ENCODE results near the gene FLNB.

FLNB gene

DNA sequence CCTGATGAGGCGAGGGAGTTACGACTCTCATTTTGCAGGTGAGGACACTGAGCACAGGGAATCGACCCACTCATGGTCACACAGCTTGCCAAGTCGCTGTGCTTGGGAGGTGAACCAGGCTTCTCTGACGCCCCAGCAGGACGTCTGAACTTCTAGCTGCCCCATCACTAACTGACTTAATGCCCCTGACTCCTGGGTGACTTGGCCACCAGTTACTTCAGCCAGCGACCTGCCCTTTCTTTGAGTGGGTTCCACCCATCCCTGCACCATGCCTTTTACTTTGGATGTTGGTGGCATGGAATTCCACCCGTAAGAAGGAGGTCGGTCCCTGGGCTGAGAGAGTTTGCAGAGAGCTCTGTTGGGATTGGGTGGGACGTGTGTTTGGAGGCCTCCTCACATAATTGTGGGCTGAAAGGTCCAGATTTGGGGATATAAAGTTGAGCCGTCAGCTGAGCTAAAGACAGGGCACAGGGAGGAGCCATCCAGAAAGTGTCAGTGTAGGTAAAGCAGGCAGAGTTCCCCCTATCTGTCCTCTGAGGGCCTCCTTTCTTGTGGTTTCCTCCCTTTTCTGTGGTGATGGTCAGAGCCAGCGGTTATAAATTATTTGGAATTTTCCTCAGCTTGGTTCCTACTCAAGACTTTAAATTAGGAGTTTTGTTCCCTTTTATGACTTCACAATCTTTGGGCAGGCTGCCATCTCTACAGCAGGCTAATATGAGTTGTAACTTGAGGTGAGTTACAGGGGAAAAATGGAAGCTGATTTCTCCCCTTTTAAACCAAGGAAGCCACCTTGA, 55.0 kb downstream of the FLNB start:
- Histone ChIP-seq H3K9me2 (replicated peaks; ENCODE audit: insufficient read depth, low read length) (no peaks in the 10 kb centered on the region), H3K4me2 (ENCODE audit: low read depth, low read length) (no peak overlapping the region), H3K36me3 (replicated peaks; ENCODE audit: insufficient read depth, low read length) (no peaks in the 10 kb centered on the region), H3K4me3 (ENCODE audit: low read length) (no peak overlapping the region), H2AFZ (ENCODE audit: low read length) (no peak overlapping the region), H3F3A (ENCODE audit: insufficient read depth, low read length) (no peaks in the 10 kb centered on the region), H3K9me3 (replicated peaks; ENCODE audit: insufficient read depth, low read length) (no peaks in the 10 kb centered on the region), H4K20me1 (ENCODE audit: insufficient read depth, low read length) (no peaks in the 10 kb centered on the region), H3K9ac (ENCODE audit: low read length) (no peak overlapping the region), H3K27me3 (replicated peaks; ENCODE audit: insufficient read depth, low read length) (no peaks in the 10 kb centered on the region; the same call in 1 of the 2 replicates), H3K27ac (ENCODE audit: low read length) (no peak overlapping the region), H3K79me2 (ENCODE audit: low read length) (no peaks in the 10 kb centered on the region), H3K4me1 (ENCODE audit: low read length) (no peaks in the 10 kb centered on the region)
- DNase-seq: no peak
- TF ChIP-seq EZH2phosphoT487 (IDR thresholded peaks at IDR 0.05; ENCODE audit: low read length) (no peak), EZH2 (optimal IDR thresholded peaks at IDR 0.05; ENCODE audit: low read depth, low read length) (no peak)
- TF ChIP-seq, protein P1, sequence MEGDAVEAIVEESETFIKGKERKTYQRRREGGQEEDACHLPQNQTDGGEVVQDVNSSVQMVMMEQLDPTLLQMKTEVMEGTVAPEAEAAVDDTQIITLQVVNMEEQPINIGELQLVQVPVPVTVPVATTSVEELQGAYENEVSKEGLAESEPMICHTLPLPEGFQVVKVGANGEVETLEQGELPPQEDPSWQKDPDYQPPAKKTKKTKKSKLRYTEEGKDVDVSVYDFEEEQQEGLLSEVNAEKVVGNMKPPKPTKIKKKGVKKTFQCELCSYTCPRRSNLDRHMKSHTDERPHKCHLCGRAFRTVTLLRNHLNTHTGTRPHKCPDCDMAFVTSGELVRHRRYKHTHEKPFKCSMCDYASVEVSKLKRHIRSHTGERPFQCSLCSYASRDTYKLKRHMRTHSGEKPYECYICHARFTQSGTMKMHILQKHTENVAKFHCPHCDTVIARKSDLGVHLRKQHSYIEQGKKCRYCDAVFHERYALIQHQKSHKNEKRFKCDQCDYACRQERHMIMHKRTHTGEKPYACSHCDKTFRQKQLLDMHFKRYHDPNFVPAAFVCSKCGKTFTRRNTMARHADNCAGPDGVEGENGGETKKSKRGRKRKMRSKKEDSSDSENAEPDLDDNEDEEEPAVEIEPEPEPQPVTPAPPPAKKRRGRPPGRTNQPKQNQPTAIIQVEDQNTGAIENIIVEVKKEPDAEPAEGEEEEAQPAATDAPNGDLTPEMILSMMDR (IDR thresholded peaks at IDR 0.05; ENCODE audit: low read length): no peak

- Histone ChIP-seq H3K79me2 (ENCODE audit: low read length) (no peaks in the 10 kb centered on the region), H4K20me1 (ENCODE audit: insufficient read depth, low read length) (no peaks in the 10 kb centered on the region), H3K4me1 (ENCODE audit: low read length) (no peaks in the 10 kb centered on the region), H3K36me3 (replicated peaks; ENCODE audit: insufficient read depth, low read length) (no peaks in the 10 kb centered on the region), H3K4me2 (ENCODE audit: low read depth, low read length) (no peak overlapping the region), H3K9me2 (replicated peaks; ENCODE audit: insufficient read depth, low read length) (no peaks in the 10 kb centered on the region), H3K9me3 (replicated peaks; ENCODE audit: insufficient read depth, low read length) (no peaks in the 10 kb centered on the region), H3K9ac (ENCODE audit: low read length) (no peak overlapping the region), H3K27me3 (replicated peaks; ENCODE audit: insufficient read depth, low read length) (no peaks in the 10 kb centered on the region), H3K4me3 (ENCODE audit: low read length) (no peak overlapping the region), H2AFZ (ENCODE audit: low read length) (no peak overlapping the region), H3F3A (ENCODE audit: insufficient read depth, low read length) (no peaks in the 10 kb centered on the region), H3K27ac (ENCODE audit: low read length) (no peak overlapping the region)
- no peak for DNase-seq
- no peak for TF ChIP-seq EZH2 (optimal IDR thresholded peaks at IDR 0.05; ENCODE audit: low read depth, low read length)
- TF ChIP-seq, protein P1 (IDR thresholded peaks at IDR 0.05; ENCODE audit: low read length): no peak
- no peak for TF ChIP-seq EZH2phosphoT487 (IDR thresholded peaks at IDR 0.05; ENCODE audit: low read length)
Measured at GRCh38 chr3:58064923-58065638, 56.9 kb downstream of the FLNB start.

DNA sequence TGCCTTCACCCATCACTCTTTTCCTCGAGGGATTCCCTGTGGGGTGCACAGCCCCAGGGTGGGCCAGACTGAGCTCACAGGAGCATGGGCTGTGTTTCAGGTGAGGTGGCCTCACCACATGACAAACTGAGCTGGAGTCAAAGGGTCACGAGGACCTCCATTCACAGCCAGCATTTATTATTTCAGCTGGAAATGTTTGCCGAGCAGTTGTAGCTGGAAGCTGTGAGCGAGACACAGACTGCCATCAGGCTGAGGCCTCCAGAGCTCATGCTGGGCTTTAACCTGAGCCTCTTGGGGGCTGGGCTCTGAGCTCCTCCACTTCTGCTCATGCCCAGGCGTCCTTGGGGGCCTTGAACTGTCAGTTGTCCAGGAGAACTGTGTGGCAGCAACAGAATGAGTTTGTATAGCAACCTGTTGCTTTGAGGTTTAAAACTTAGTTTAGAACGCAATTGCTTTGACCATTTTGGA, 57.5 kb downstream of the FLNB start:
- no peaks in the 10 kb centered on the region for H3K4me1 ChIP-seq (ENCODE audit: low read length)
- no peak overlapping the region for H3K4me3 ChIP-seq (ENCODE audit: low read length)
- H3K4me2 ChIP-seq (ENCODE audit: low read depth, low read length): no peak overlapping the region
- no peak overlapping the region for H3K27ac ChIP-seq (ENCODE audit: low read length)
- no peaks in the 10 kb centered on the region for H3K9me2 ChIP-seq (replicated peaks; ENCODE audit: insufficient read depth, low read length)
- H3K79me2 ChIP-seq (ENCODE audit: low read length): no peaks in the 10 kb centered on the region
- no peaks in the 10 kb centered on the region for H3K9me3 ChIP-seq (replicated peaks; ENCODE audit: insufficient read depth, low read length)
- H3K27me3 ChIP-seq (replicated peaks; ENCODE audit: insufficient read depth, low read length): no peaks in the 10 kb centered on the region
- H2AFZ ChIP-seq (ENCODE audit: low read length): no peak overlapping the region
- H3F3A ChIP-seq (ENCODE audit: insufficient read depth, low read length): no peaks in the 10 kb centered on the region
- H3K9ac ChIP-seq (ENCODE audit: low read length): no peak overlapping the region
- H3K36me3 ChIP-seq (replicated peaks; ENCODE audit: insufficient read depth, low read length): no peaks in the 10 kb centered on the region
- H4K20me1 ChIP-seq (ENCODE audit: insufficient read depth, low read length): no peaks in the 10 kb centered on the region
- no peak for TF ChIP-seq EZH2phosphoT487 (IDR thresholded peaks at IDR 0.05; ENCODE audit: low read length)
- TF ChIP-seq, protein P1 (IDR thresholded peaks at IDR 0.05; ENCODE audit: low read length): no peak
- TF ChIP-seq EZH2 (optimal IDR thresholded peaks at IDR 0.05; ENCODE audit: low read depth, low read length): no peak
- DNase-seq: no peak
